Ovary (tissue), 9 donors: ENCODE results near the gene LRRC61. TPM values are rescaled to one million over a fixed set of nuclear protein-coding genes. Genes with fewer than 3 reads are reported as not detected.
"Not testable (repeated sequence)": the region's sequence is repeated elsewhere in the genome, so short reads cannot be mapped to it uniquely, and the experiment has no call there.

Experiments used
- DNase-seq, 5 donors: peaks; one replicate each; pipeline ENCODE4 v3.0.0-alpha.2; 2019 to 2020
- H3K27ac ChIP-seq, 2 donors: fragments of 200-600 bp; one replicate each; pipeline versions ENCODE4 v1.5.1 to v1.8.0; 2019 to 2022
- H3K27me3 ChIP-seq: fragments of 200-600 bp; one replicate; pipeline ENCODE4 v1.8.0; 2022
- H3K36me3 ChIP-seq: fragments of 200-600 bp; sonication (generic); one replicate; pipeline ENCODE4 v1.5.1; 2019
- H3K4me1 ChIP-seq: one replicate; pipeline ENCODE4 v1.8.1; 2013; ENCODE audit warnings: mild to moderate bottlenecking, moderate library complexity; ENCODE audit not compliant: insufficient read depth
- H3K4me3 ChIP-seq: fragments of 200-600 bp; sonication (generic); one replicate; pipeline ENCODE4 v1.5.1; 2017
- H3K9me3 ChIP-seq, 2 donors: fragments of 200-600 bp in 1 of 2; sonication (generic) in 1 of 2; one replicate each; pipeline versions ENCODE4 v1.5.1 to v1.8.1; 2013 to 2019; ENCODE audit warnings: mild to moderate bottlenecking in 1 of 2, moderate library complexity in 1 of 2
- EP300 ChIP-seq: sonication (generic); formaldehyde crosslinking; IDR thresholded peaks from one replicate; pipeline ENCODE4 v1.6.1; 2017; ENCODE audit warnings: antibody characterized with exemption
- POLR2A ChIP-seq: fragments of 450-650 bp; IDR thresholded peaks from one replicate; pipeline ENCODE4 v1.6.1; 2017; ENCODE audit warnings: antibody characterized with exemption, mild to moderate bottlenecking, moderate library complexity
- WGBS, 3 donors: extraction: QIAGEN DNeasy Blood & Tissue Kit in 1 of 3; methylation state at CpG; one replicate each; pipeline versions ENCODE4 v1.1.5 to v1.1.7; 2013 to 2017; 5-methylcytosine and 5-hydroxymethylcytosine counted together
- intact Hi-C, 4 donors: fragments of 100-400 bp; cut with DNase I; formaldehyde crosslinking; loops; one replicate each; pipeline versions ENCODE4 v1.11.0 to v1.15.1; 2022 to 2023
- polyA plus RNA-seq, 2 donors: library from polyadenylated mRNA; stranded (reverse); fragments of 200-250 nt in 1 of 2; fragments of 350-450 nt in 1 of 2; fragmentation: Illumina TruSeq in 1 of 2; extraction: RNeasy Lipid Tissue Mini Kit (QIAGEN cat#74804) in 1 of 2; gene quantifications; one replicate each; pipeline ENCODE4 v1.2.3, GENCODE V29; 2013 to 2014
- total RNA-seq, 7 donors: library from RNA; depleted of rRNA in 2 of 7; stranded (reverse); fragments of >200 nt in 2 of 7; fragmentation: NEBNext Ultra II Directional in 3 of 7; extraction: Animal tissue kit (Norgen Biotek cat#: 25700) in 3 of 7; gene quantifications; one replicate each; pipeline versions ENCODE4 v1.1.0 to v1.2.4, GENCODE V29; 2016 to 2023
- TF ChIP-seq, protein P1 (sequence below), 3 donors: fragments of 450-650 bp in 2 of 3; fragments of 200-600 bp in 1 of 3; IDR thresholded peaks; one replicate each; pipeline versions ENCODE4 v1.5.1 to v1.8.0; 2016 to 2022; ENCODE audit warnings: antibody characterized with exemption in 3 of 3, mild to moderate bottlenecking in 1 of 3
- donor health status: DM: no; HTN: no; CAD: no; lungs with moderate emphysema.
- donor health status: DM: no; HTN: no; CAD: no.
- donor health status: Bipolar disorder and iron deficiency.
- donor health status: DM: yes; HTN: yes; CAD: no.
- donor health status: DM: no; HTN: no; CAD: no.
- donor health status: DM: yes; HTN: yes; CAD: no.

The LRRC61 gene
- total and polyA plus RNA-seq, 9 donors, result 3.0 to 34.9 (median 25.2) TPM

- intact Hi-C loops, H3K4me1 ChIP-seq, H3K27ac ChIP-seq, H3K4me3 ChIP-seq, H3K27me3 ChIP-seq, DNase-seq, H3K9me3 ChIP-seq, H3K36me3 ChIP-seq: not testable (repeated sequence)
- WGBS, 3 donors, result 86 to 89% (median 88%) methylated on average over 11 of the region's 11 CpGs
Measured at GRCh38 chr7:150305259-150305902, 17.8 kb upstream of the LRRC61 start.

DNA sequence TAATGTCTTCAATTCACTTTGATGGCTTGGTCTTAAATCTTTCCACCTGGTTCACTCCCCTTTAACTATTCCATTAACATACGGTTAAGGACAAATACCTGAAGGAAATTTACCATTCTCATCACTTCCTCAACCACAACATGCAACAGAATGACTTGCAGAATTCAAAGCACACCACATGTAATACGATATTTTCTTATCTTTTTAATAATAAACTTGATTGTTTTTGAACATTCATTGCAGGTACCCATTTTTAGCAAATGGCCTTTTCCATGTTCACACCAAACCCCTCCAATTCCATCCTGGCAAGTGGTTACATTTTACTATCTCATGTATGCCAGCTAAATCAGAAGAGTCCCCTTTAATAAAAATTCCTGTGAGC is 17.3 kb upstream of the LRRC61 start:
- H3K9me3 ChIP-seq, H3K4me3 ChIP-seq, intact Hi-C loops, H3K4me1 ChIP-seq, H3K27ac ChIP-seq, H3K36me3 ChIP-seq, DNase-seq, H3K27me3 ChIP-seq: not testable (repeated sequence)
- 45 to 57% (median 50%) methylated on average over 2 of the region's 2 CpGs for WGBS, 3 donors

DNA sequence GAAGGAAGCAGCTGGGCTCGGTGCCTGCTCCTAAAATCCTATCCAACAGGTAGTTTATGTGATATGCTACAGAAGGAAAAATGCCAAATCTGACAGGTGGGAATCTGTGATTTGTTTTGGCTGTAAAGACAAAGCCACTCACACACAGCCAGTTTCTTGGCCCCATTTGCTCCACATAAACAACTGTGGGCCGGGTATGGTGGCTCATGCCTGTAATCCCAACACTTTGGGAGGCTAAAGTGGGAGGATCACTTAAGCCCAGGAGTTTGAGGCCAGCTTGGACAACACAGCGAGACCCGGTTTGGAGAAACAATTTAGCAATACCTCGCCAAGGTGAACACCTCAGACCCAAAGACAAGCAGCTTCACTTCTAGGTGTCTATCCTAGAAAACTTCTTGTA is 16.8 kb upstream of the LRRC61 start:
- intact Hi-C loops, H3K27me3 ChIP-seq: not testable (repeated sequence)

DNA sequence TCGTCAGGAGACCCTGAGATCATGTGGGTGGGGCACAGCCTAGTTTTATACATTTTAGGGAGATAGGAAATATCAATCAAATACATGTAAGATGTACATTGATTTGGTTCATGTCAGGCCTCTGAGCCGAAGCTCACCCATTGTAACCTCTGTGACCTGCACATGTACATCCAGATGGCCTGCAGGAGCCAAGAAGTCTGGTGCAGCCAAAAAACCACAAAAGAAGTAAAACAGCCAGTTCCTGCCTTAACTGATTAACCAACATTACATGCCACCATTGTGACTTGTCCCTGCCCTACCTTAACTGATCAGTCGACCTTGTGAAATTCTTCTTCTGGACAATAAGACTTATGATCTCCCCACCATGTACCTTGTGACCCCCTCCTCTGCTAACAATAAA is 16.0 kb upstream of the LRRC61 start:
- WGBS, 3 donors, result 86 to 92% (median 91%) methylated on average over 3 of the region's 3 CpGs
- no peaks in the 10 kb centered on the region for H3K27me3 ChIP-seq
- H3K4me1 ChIP-seq, result no peaks in the 10 kb centered on the region
- no peak for DNase-seq
- no peak overlapping the region for H3K4me3 ChIP-seq
- intact Hi-C loops, result no loop called here
- H3K9me3 ChIP-seq, result no peaks in the 10 kb centered on the region
- TF ChIP-seq EP300, result no peak
- TF ChIP-seq, protein P1, sequence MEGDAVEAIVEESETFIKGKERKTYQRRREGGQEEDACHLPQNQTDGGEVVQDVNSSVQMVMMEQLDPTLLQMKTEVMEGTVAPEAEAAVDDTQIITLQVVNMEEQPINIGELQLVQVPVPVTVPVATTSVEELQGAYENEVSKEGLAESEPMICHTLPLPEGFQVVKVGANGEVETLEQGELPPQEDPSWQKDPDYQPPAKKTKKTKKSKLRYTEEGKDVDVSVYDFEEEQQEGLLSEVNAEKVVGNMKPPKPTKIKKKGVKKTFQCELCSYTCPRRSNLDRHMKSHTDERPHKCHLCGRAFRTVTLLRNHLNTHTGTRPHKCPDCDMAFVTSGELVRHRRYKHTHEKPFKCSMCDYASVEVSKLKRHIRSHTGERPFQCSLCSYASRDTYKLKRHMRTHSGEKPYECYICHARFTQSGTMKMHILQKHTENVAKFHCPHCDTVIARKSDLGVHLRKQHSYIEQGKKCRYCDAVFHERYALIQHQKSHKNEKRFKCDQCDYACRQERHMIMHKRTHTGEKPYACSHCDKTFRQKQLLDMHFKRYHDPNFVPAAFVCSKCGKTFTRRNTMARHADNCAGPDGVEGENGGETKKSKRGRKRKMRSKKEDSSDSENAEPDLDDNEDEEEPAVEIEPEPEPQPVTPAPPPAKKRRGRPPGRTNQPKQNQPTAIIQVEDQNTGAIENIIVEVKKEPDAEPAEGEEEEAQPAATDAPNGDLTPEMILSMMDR (IDR thresholded peaks at IDR 0.05), result no peak
- no peak for TF ChIP-seq POLR2A
- H3K27ac ChIP-seq, result no peak overlapping the region
- no peaks in the 10 kb centered on the region for H3K36me3 ChIP-seq

More for the DNA sequence above, 16.8 kb upstream of the LRRC61 start:
- not testable (repeated sequence) for H3K9me3 ChIP-seq, H3K27ac ChIP-seq, DNase-seq, H3K4me1 ChIP-seq, H3K36me3 ChIP-seq, H3K4me3 ChIP-seq
- 59 to 75% (median 69%) methylated on average over 5 of the region's 5 CpGs for WGBS, 3 donors

- H3K27ac ChIP-seq, result no peak overlapping the region
- no peak for TF ChIP-seq POLR2A
- TF ChIP-seq EP300, result no peak
- TF ChIP-seq, protein P1 (IDR thresholded peaks at IDR 0.05), result no peak
- H3K4me3 ChIP-seq, result no peak overlapping the region
- H3K4me1 ChIP-seq, result no peaks in the 10 kb centered on the region
- WGBS, 3 donors, result 87 to 93% (median 89%) methylated on average over 9 of the region's 9 CpGs
- no peaks in the 10 kb centered on the region for H3K9me3 ChIP-seq
- no peaks in the 10 kb centered on the region for H3K27me3 ChIP-seq
- H3K36me3 ChIP-seq, result no peaks in the 10 kb centered on the region
- DNase-seq, result no peak
- intact Hi-C loops, result no loop called here
Measured at GRCh38 chr7:150307904-150308303, 15.3 kb upstream of the LRRC61 start.

- Histone ChIP-seq H3K27ac (no peak overlapping the region), H3K4me3 (no peak overlapping the region), H3K27me3 (no peaks in the 10 kb centered on the region), H3K9me3 (no peaks in the 10 kb centered on the region), H3K36me3 (no peaks in the 10 kb centered on the region), H3K4me1 (no peaks in the 10 kb centered on the region)
- no peak for DNase-seq
- intact Hi-C loops, result no loop called here
- TF ChIP-seq, protein P1 (IDR thresholded peaks at IDR 0.05), result no peak
- TF ChIP-seq EP300 (no peak), POLR2A (no peak)
Measured at GRCh38 chr7:150308575-150308974, 14.6 kb upstream of the LRRC61 start.
